B cell (primary cell): Measurements from ENCODE around the gene TMEM260. TPM values are rescaled to one million over a fixed set of nuclear protein-coding genes. Genes with fewer than 3 reads are reported as not detected.
"Not testable (repeated sequence)": the region's sequence is repeated elsewhere in the genome, so short reads cannot be mapped to it uniquely, and the experiment has no call there.

Experiments
- ATAC-seq: fragments of 200-7000 bp; cut with Tn5 transposase; one replicate; pipeline ENCODE4 v1.10.0; 2021; ENCODE audit warnings: low read depth, mild to moderate bottlenecking, moderate number of reproducible peaks, moderate library complexity
- CTCF ChIA-PET: fragments of 350-600 bp; sonication (Branson Sonifier 250); formaldehyde crosslinking; loops from one replicate; lab custom pipeline; 2021; ENCODE audit warnings: antibody characterized with exemption, inconsistent platforms; lab: Charles Lee
- POLR2A ChIA-PET: fragments of 350-600 bp; sonication (Branson Sonifier 250); formaldehyde crosslinking; loops from one replicate; lab custom pipeline; 2021; ENCODE audit warnings: antibody characterized with exemption; lab: Charles Lee
- DNase-seq: peaks from one replicate; pipeline ENCODE4 v3.0.0; 2013
- H2AFZ ChIP-seq: 2 replicates; pipeline ENCODE4 v1.6.1; 2012; ENCODE audit warnings: mild to moderate bottlenecking, low read depth, low read length; ENCODE audit not compliant: insufficient read depth, poor library complexity, severe bottlenecking
- H3K27ac ChIP-seq, 2 donors: 1 replicate in 1 of 2; 2 replicates in 1 of 2; pipeline ENCODE4 v1.5.1; 2012 to 2013; ENCODE audit warnings: low read length in 2 of 2, mild to moderate bottlenecking in 2 of 2, moderate library complexity in 1 of 2
- H3K27me3 ChIP-seq, 4 experiments: fragments of 200-600 bp in 1 of 4; sonication (generic) in 1 of 4; replicated peaks in 1 of 4; 1 replicate in 2 of 4; 2 replicates in 2 of 4; pipeline versions ENCODE4 v1.6.1 to v1.7.0; 2013 to 2016; ENCODE audit warnings: low read length in 3 of 4, mild to moderate bottlenecking in 2 of 4, mixed read lengths in 1 of 4, moderate library complexity in 1 of 4; ENCODE audit not compliant: insufficient read depth in 4 of 4, control insufficient read depth in 3 of 4; ENCODE audit errors: control extremely low read depth in 1 of 4
- H3K36me3 ChIP-seq, 2 experiments: replicated peaks in 1 of 2; 1 replicate in 1 of 2; 2 replicates in 1 of 2; pipeline versions ENCODE4 v1.6.1 to v1.7.1; 2013; ENCODE audit warnings: low read length in 1 of 2; ENCODE audit not compliant: insufficient read depth in 2 of 2, control insufficient read depth in 1 of 2; ENCODE audit errors: control extremely low read depth in 1 of 2, extremely low read depth in 1 of 2
- H3K4me1 ChIP-seq, 2 donors: fragments of 200-600 bp in 1 of 2; sonication (generic) in 1 of 2; 1 replicate in 1 of 2; 2 replicates in 1 of 2; pipeline versions ENCODE4 v1.5.1 to v1.6.1; 2013 to 2017; ENCODE audit warnings: low read length in 2 of 2; ENCODE audit not compliant: control insufficient read depth in 2 of 2, insufficient read depth in 2 of 2
- H3K4me2 ChIP-seq: replicated peaks from 2 replicates; pipeline ENCODE3; 2012; ENCODE audit warnings: mild to moderate bottlenecking, low read depth, low read length; ENCODE audit not compliant: poor library complexity, severe bottlenecking
- H3K4me3 ChIP-seq, 5 experiments: fragments of 200-600 bp in 1 of 5; sonication (generic) in 1 of 5; 1 replicate in 3 of 5; 2 replicates in 2 of 5; pipeline versions ENCODE4 v1.5.1 to v1.7.0; 2011 to 2016; ENCODE audit warnings: low read length in 4 of 5, mild to moderate bottlenecking in 4 of 5, low read depth in 2 of 5, control low read depth in 1 of 5, moderate library complexity in 1 of 5; ENCODE audit not compliant: insufficient read depth in 1 of 5; ENCODE audit errors: control extremely low read depth in 1 of 5, extremely low read depth in 1 of 5
- H3K79me2 ChIP-seq: fragments of 200-600 bp; sonication (generic); one replicate; pipeline ENCODE4 v1.6.0; 2016; ENCODE audit warnings: low read length; ENCODE audit not compliant: control insufficient read depth, insufficient read depth
- H3K9ac ChIP-seq: fragments of 200-600 bp; sonication (generic); 2 replicates; pipeline ENCODE4 v1.6.1; 2017; ENCODE audit warnings: mild to moderate bottlenecking, low read length, moderate library complexity
- H3K9me3 ChIP-seq, 3 donors: one replicate each; pipeline versions ENCODE4 v1.6.1 to v1.7.1; 2013; ENCODE audit warnings: low read length in 2 of 3; ENCODE audit not compliant: control insufficient read depth in 2 of 3, insufficient read depth in 1 of 3; ENCODE audit errors: control extremely low read depth in 1 of 3
- H4K20me1 ChIP-seq: 2 replicates; pipeline ENCODE4 v1.6.0; 2012; ENCODE audit warnings: mild to moderate bottlenecking, low read length; ENCODE audit not compliant: insufficient read depth, control insufficient read depth, poor library complexity, severe bottlenecking
- H3K27ac Mint-ChIP-seq: one replicate; pipeline ENCODE4 v1.8.0; 2021; ENCODE audit warnings: mixed read lengths
- H3K27me3 Mint-ChIP-seq: one replicate; pipeline ENCODE4 v1.8.0; 2021; ENCODE audit warnings: mixed read lengths
- H3K4me1 Mint-ChIP-seq: one replicate; pipeline ENCODE4 v1.8.0; 2021; ENCODE audit warnings: mixed read lengths
- H3K4me3 Mint-ChIP-seq: one replicate; pipeline ENCODE4 v1.8.0; 2021; ENCODE audit warnings: mixed read lengths
- H3K9me3 Mint-ChIP-seq: one replicate; pipeline ENCODE4 v1.8.0; 2022; ENCODE audit warnings: mixed read lengths; ENCODE audit not compliant: insufficient read depth
- CTCF ChIP-seq: fragments of 200-600 bp; IDR thresholded peaks from one replicate; pipeline ENCODE4 v1.8.0; 2022; ENCODE audit warnings: antibody characterized with exemption, mild to moderate bottlenecking
- EZH2 ChIP-seq: IDR thresholded peaks from 2 replicates; pipeline ENCODE4 v1.6.1; 2012; ENCODE audit warnings: borderline replicate concordance, low read depth, mild to moderate bottlenecking, moderate library complexity, low read length; ENCODE audit not compliant: insufficient read depth, poor library complexity, severe bottlenecking
- WGBS: methylation state at CpG from one replicate; pipeline ENCODE4 v1.1.5; 2013; ENCODE audit warnings: missing lambda C conversion rate; ENCODE audit not compliant: insufficient coverage; 5-methylcytosine and 5-hydroxymethylcytosine counted together
- intact Hi-C: fragments of 100-400 bp; cut with micrococcal nuclease; formaldehyde crosslinking; loops from one replicate; pipeline ENCODE4 v1.10.0; 2022
- polyA plus RNA-seq: library from polyadenylated mRNA; depleted of rRNA; stranded (reverse); fragments of >200 nt; gene quantifications from 2 replicates; pipeline ENCODE4 v1.2.3, GENCODE V29; 2012
- total RNA-seq, 2 donors: library from RNA; stranded (reverse); fragments of 120-200 nt in 1 of 2; gene quantifications; 1 replicate in 1 of 2; 2 replicates in 1 of 2; pipeline versions ENCODE4 v1.2.3 to v1.2.4, GENCODE V29; 2013 to 2022

The TMEM260 gene
- total and polyA plus RNA-seq, 2 donors (not counting 1 experiment from before 2014, with no cell fraction given): 14.2 to 33.9 TPM

- Mint-ChIP-seq H3K27ac (no peak overlapping the region), H3K4me3 (no peak overlapping the region), H3K4me1 (no peaks in the 10 kb centered on the region), H3K27me3 (no peaks in the 10 kb centered on the region), H3K9me3 (peaks cover 4% of the 10 kb centered on the region)
- intact Hi-C loops: no loop called here
- no peak overlapping the region for H3K4me2 ChIP-seq
- H3K27me3 ChIP-seq: no peaks in the 10 kb centered on the region
- H2AFZ ChIP-seq: no peak overlapping the region
- ChIA-PET POLR2A (no interaction called here), CTCF (no interaction called here)
- no peak for DNase-seq
- H4K20me1 ChIP-seq: no peaks in the 10 kb centered on the region
- H3K36me3 ChIP-seq: no peaks in the 10 kb centered on the region
- no peak for ATAC-seq
- no peak overlapping the region for H3K4me3 ChIP-seq
- no peak overlapping the region for H3K9ac ChIP-seq
- H3K27ac ChIP-seq: no peak overlapping the region
- WGBS: 98% methylated on average over 5 of the region's 7 CpGs
- no peaks in the 10 kb centered on the region for H3K4me1 ChIP-seq
- no peaks in the 10 kb centered on the region for H3K9me3 ChIP-seq
- TF ChIP-seq CTCF (no peak), EZH2 (no peak)
- H3K79me2 ChIP-seq: no peaks in the 10 kb centered on the region
Measured at GRCh38 chr14:56666294-56666693, 86.7 kb downstream of the TMEM260 start.

DNA sequence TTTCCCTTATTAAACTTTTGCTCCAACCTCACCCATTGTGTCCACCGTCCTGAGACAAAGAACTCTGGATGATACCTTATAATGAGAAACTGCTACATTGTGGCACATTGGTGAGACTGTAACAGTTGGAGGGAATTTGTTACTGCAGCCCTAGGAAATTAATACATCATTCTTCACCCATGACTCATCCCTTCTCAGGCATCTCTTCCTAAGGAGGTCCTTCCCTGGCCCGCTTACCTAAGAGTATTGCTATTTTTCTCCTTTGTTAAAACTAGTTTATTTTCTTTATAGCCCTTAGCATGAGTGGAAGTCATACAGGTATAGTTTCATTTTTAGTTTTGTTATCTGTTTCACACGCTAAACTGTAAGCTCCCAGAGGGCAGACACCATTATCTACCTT is 87.1 kb downstream of the TMEM260 start:
- DNase-seq: no peak
- ATAC-seq: no peak
- Histone ChIP-seq H4K20me1 (no peaks in the 10 kb centered on the region), H3K27me3 (no peaks in the 10 kb centered on the region), H3K4me3 (no peak overlapping the region), H3K79me2 (no peaks in the 10 kb centered on the region), H3K9ac (no peak overlapping the region), H3K36me3 (no peaks in the 10 kb centered on the region), H2AFZ (no peak overlapping the region), H3K4me1 (no peaks in the 10 kb centered on the region), H3K9me3 (no peaks in the 10 kb centered on the region), H3K27ac (no peak overlapping the region), H3K4me2 (no peak overlapping the region)
- Mint-ChIP-seq H3K9me3 (peaks cover 4% of the 10 kb centered on the region), H3K4me3 (no peak overlapping the region), H3K4me1 (no peaks in the 10 kb centered on the region), H3K27ac (no peak overlapping the region), H3K27me3 (no peaks in the 10 kb centered on the region)
- no peak for TF ChIP-seq EZH2
- TF ChIP-seq CTCF: no peak
- ChIA-PET CTCF (no interaction called here), POLR2A (no interaction called here)
- intact Hi-C loops: no loop called here
- WGBS: no CpG with 5 or more reads among the region's 3 CpGs

GRCh38 chr14:56667290-56667689 is 87.7 kb downstream of the TMEM260 start:
- CTCF ChIA-PET, H3K4me3 ChIP-seq, H3K27me3 Mint-ChIP-seq, POLR2A ChIA-PET, H2AFZ ChIP-seq, ATAC-seq, H3K9me3 Mint-ChIP-seq, H3K4me2 ChIP-seq, H4K20me1 ChIP-seq, H3K9ac ChIP-seq, DNase-seq, H3K27me3 ChIP-seq, H3K4me1 ChIP-seq, H3K27ac Mint-ChIP-seq, H3K36me3 ChIP-seq, H3K4me1 Mint-ChIP-seq, H3K9me3 ChIP-seq, H3K79me2 ChIP-seq, intact Hi-C loops, H3K4me3 Mint-ChIP-seq, H3K27ac ChIP-seq: not testable (repeated sequence)
- WGBS: no CpG with 5 or more reads among the region's 11 CpGs
